Activated T-cell treated with anti-CD3 and anti-CD28 coated beads for 4 hours (primary cell): ENCODE results near the gene SLC34A3.
"Not testable (repeated sequence)": the region's sequence is repeated elsewhere in the genome, so short reads cannot be mapped to it uniquely, and the experiment has no call there.

Experiments used
- DNase-seq: peaks from one replicate; pipeline ENCODE4 v3.0.0-alpha.2; 2020

The SLC34A3 gene

GRCh38 chr9:137243626-137244485, 13.2 kb downstream of the SLC34A3 start:
- DNase-seq, result no peak

GRCh38 chr9:137244486-137245449, 14.1 kb downstream of the SLC34A3 start:
- DNase-seq, result no peak

- DNase-seq, result no peak
Measured at GRCh38 chr9:137245450-137246421, 15.0 kb downstream of the SLC34A3 start.

GRCh38 chr9:137247135-137247915, 16.6 kb downstream of the SLC34A3 start:
- DNase-seq, result no peak

GRCh38 chr9:137247916-137248175, 17.1 kb downstream of the SLC34A3 start:
- DNase-seq, result no peak

- DNase-seq, result no peak
Measured at GRCh38 chr9:137250329-137251193, 19.9 kb downstream of the SLC34A3 start.

GRCh38 chr9:137251194-137251461, 20.4 kb downstream of the SLC34A3 start, which contains the start of gene STPG3:
Gene STPG3 (plus strand): TSS chr9:137251286. CDS start chr9:137251287, 1 bp downstream.
- DNase-seq, result no peak

GRCh38 chr9:137251490-137252268, 21.0 kb downstream of the SLC34A3 start:
- DNase-seq, result no peak

- DNase-seq, result no peak
Measured at GRCh38 chr9:137252555-137253506, 22.1 kb downstream of the SLC34A3 start.

- DNase-seq, result no peak
Measured at GRCh38 chr9:137253717-137254623, 23.3 kb downstream of the SLC34A3 start.

- peak; percentile 96 for DNase-seq
Measured at GRCh38 chr9:137254624-137255447, 24.1 kb downstream of the SLC34A3 start, which contains the start of gene NELFB. Gene NELFB (plus strand): TSS chr9:137255327.

- DNase-seq, result no peak
Measured at GRCh38 chr9:137255448-137256114, 24.9 kb downstream of the SLC34A3 start.

GRCh38 chr9:137256362-137256761, 25.7 kb downstream of the SLC34A3 start:
- no peak for DNase-seq

GRCh38 chr9:137256856-137257255, 26.2 kb downstream of the SLC34A3 start:
- DNase-seq, result no peak

- DNase-seq, result not testable (repeated sequence)
Measured at GRCh38 chr9:137262173-137262908, 31.6 kb downstream of the SLC34A3 start.

- no peak for DNase-seq
Measured at GRCh38 chr9:137262909-137263285, 32.2 kb downstream of the SLC34A3 start.
